Fibroblast of lung (primary cell): ENCODE results near the gene NMNAT2. TPM values are rescaled to one million over a fixed set of nuclear protein-coding genes. Genes with fewer than 3 reads are reported as not detected.

Source experiments
- DNase-seq, 2 donors: peaks; one replicate each; pipeline versions ENCODE4 v3.0.0 to v3.0.0-alpha.2; 2010; ENCODE audit warnings: low read depth in 2 of 2
- H2AFZ ChIP-seq: 2 replicates; pipeline ENCODE4 v1.5.1; 2012; ENCODE audit warnings: low read length, control low read depth, inconsistent platforms
- H3K27ac ChIP-seq: 2 replicates; pipeline ENCODE4 v1.5.1; 2011; ENCODE audit warnings: low read length, control low read depth; ENCODE audit not compliant: insufficient read depth
- H3K27me3 ChIP-seq: 2 replicates; pipeline ENCODE4 v1.5.1; 2011; ENCODE audit warnings: mild to moderate bottlenecking, low read length; ENCODE audit not compliant: control insufficient read depth, insufficient read depth
- H3K36me3 ChIP-seq: 2 replicates; pipeline ENCODE4 v1.5.1; 2011; ENCODE audit warnings: low read length; ENCODE audit not compliant: control insufficient read depth, insufficient read depth
- H3K4me1 ChIP-seq: 2 replicates; pipeline ENCODE4 v1.5.1; 2011; ENCODE audit warnings: low read length; ENCODE audit not compliant: control insufficient read depth, insufficient read depth; ENCODE audit errors: extremely low read depth
- H3K4me2 ChIP-seq: 2 replicates; pipeline ENCODE4 v1.5.1; 2011; ENCODE audit warnings: low read length, control low read depth; ENCODE audit not compliant: insufficient read depth; ENCODE audit errors: extremely low read depth
- H3K4me3 ChIP-seq, 4 experiments: fragments of 200-600 bp in 1 of 4; sonication (generic) in 1 of 4; replicated peaks in 1 of 4; 2 replicates each; pipeline ENCODE4 v1.5.1; 2011 to 2016; ENCODE audit warnings: low read length in 4 of 4, low read depth in 3 of 4, mild to moderate bottlenecking in 3 of 4, control low read depth in 2 of 4, inconsistent platforms in 1 of 4, mixed read lengths in 1 of 4; ENCODE audit not compliant: insufficient read depth in 1 of 4; ENCODE audit errors: control extremely low read depth in 1 of 4
- H3K79me2 ChIP-seq: 2 replicates; pipeline ENCODE4 v1.5.1; 2012; ENCODE audit warnings: mild to moderate bottlenecking, low read length, inconsistent platforms; ENCODE audit not compliant: control insufficient read depth, insufficient read depth
- H3K9ac ChIP-seq: 2 replicates; pipeline ENCODE4 v1.5.1; 2011; ENCODE audit warnings: mild to moderate bottlenecking, low read length, control low read depth; ENCODE audit not compliant: insufficient read depth
- H3K9me3 ChIP-seq: 2 replicates; pipeline ENCODE4 v1.5.1; 2012; ENCODE audit warnings: low read depth, low read length; ENCODE audit not compliant: control insufficient read depth, insufficient read depth
- H4K20me1 ChIP-seq: 2 replicates; pipeline ENCODE4 v1.5.1; 2011; ENCODE audit warnings: low read length; ENCODE audit not compliant: control insufficient read depth, insufficient read depth; ENCODE audit errors: extremely low read depth
- EZH2 ChIP-seq: IDR thresholded peaks from 2 replicates; pipeline ENCODE4 v1.5.1; 2012; ENCODE audit warnings: low read length, control low read depth, mild to moderate bottlenecking; ENCODE audit errors: missing control alignments
- polyA plus RNA-seq, 2 donors: library from polyadenylated mRNA; depleted of rRNA in 1 of 2; stranded (reverse) in 1 of 2; unstranded in 1 of 2; fragments of >200 nt; gene quantifications; 2 replicates each; pipeline ENCODE4 v1.2.1, GENCODE V29; 2011 to 2012; ENCODE audit warnings: missing spikeins in 1 of 2
- total RNA-seq: library from RNA; depleted of rRNA; stranded (reverse); fragments of >200 nt; gene quantifications from 2 replicates; pipeline ENCODE4 v1.2.1, GENCODE V29; 2014
- TF ChIP-seq, protein P1 (sequence below), 2 donors: IDR thresholded peaks in 1 of 2; conservative IDR thresholded peaks in 1 of 2; 1 replicate in 1 of 2; 2 replicates in 1 of 2; pipeline ENCODE4 v1.5.1; 2011 to 2012; ENCODE audit warnings: low read length in 2 of 2, control low read depth in 1 of 2, inconsistent platforms in 1 of 2, low read depth in 1 of 2, mild to moderate bottlenecking in 1 of 2

Gene NMNAT2
- total and polyA plus RNA-seq, 2 donors (not counting 1 experiment from before 2014, with no cell fraction given) = under 0.01 to 0.61 TPM

DNA sequence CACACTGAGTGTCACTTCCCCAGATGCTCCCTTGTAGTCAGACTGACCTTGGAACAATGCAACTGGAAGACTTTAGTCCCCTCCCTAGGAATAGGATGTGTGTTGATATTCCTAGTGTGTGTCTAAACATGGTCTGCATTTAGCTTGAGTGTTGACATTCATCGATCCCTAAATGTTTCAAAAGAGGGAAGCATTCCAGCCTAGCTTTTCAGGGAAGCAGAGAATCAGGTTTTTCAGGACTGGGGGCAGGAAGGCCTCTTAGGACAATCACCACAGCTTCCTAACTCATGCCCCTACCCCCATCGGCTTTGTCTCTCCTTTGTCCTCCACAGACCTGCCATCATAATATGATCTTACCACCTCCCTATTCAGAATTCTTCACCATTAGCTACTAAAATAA is 43.4 kb downstream of the NMNAT2 start:
- no peaks in the 10 kb centered on the region for H4K20me1 ChIP-seq
- H3K27me3 ChIP-seq = peaks cover 3% of the 10 kb centered on the region
- no peak for DNase-seq
- no peak overlapping the region for H3K9ac ChIP-seq
- H3K79me2 ChIP-seq = no peaks in the 10 kb centered on the region
- no peaks in the 10 kb centered on the region for H3K4me1 ChIP-seq
- H3K27ac ChIP-seq = no peak overlapping the region
- no peak overlapping the region for H3K4me2 ChIP-seq
- H3K9me3 ChIP-seq = no peaks in the 10 kb centered on the region
- TF ChIP-seq, protein P1, sequence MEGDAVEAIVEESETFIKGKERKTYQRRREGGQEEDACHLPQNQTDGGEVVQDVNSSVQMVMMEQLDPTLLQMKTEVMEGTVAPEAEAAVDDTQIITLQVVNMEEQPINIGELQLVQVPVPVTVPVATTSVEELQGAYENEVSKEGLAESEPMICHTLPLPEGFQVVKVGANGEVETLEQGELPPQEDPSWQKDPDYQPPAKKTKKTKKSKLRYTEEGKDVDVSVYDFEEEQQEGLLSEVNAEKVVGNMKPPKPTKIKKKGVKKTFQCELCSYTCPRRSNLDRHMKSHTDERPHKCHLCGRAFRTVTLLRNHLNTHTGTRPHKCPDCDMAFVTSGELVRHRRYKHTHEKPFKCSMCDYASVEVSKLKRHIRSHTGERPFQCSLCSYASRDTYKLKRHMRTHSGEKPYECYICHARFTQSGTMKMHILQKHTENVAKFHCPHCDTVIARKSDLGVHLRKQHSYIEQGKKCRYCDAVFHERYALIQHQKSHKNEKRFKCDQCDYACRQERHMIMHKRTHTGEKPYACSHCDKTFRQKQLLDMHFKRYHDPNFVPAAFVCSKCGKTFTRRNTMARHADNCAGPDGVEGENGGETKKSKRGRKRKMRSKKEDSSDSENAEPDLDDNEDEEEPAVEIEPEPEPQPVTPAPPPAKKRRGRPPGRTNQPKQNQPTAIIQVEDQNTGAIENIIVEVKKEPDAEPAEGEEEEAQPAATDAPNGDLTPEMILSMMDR (conservative IDR thresholded peaks at IDR 0.05 in 1 of 2, IDR thresholded peaks at IDR 0.05 in 1 of 2; ENCODE audit: low read depth in 1 of 2, low read length in 2 of 2) = no peak
- no peak for TF ChIP-seq EZH2
- no peaks in the 10 kb centered on the region for H3K36me3 ChIP-seq
- no peak overlapping the region for H2AFZ ChIP-seq
- H3K4me3 ChIP-seq = no peak overlapping the region

- Histone ChIP-seq H4K20me1 (no peaks in the 10 kb centered on the region), H3K36me3 (no peaks in the 10 kb centered on the region), H3K4me2 (no peak overlapping the region), H3K9ac (no peak overlapping the region), H3K4me1 (no peaks in the 10 kb centered on the region), H3K27me3 (peaks cover 12% of the 10 kb centered on the region), H3K4me3 (no peak overlapping the region), H3K9me3 (no peaks in the 10 kb centered on the region), H3K27ac (no peak overlapping the region), H3K79me2 (no peaks in the 10 kb centered on the region), H2AFZ (no peak overlapping the region)
- TF ChIP-seq EZH2 = no peak
- TF ChIP-seq, protein P1 (conservative IDR thresholded peaks at IDR 0.05 in 1 of 2, IDR thresholded peaks at IDR 0.05 in 1 of 2; ENCODE audit: low read depth in 1 of 2, low read length in 2 of 2) = no peak
- no peak for DNase-seq
These were observed 45.5 kb downstream of the NMNAT2 start for GRCh38 chr1:183372586-183373230.

DNA sequence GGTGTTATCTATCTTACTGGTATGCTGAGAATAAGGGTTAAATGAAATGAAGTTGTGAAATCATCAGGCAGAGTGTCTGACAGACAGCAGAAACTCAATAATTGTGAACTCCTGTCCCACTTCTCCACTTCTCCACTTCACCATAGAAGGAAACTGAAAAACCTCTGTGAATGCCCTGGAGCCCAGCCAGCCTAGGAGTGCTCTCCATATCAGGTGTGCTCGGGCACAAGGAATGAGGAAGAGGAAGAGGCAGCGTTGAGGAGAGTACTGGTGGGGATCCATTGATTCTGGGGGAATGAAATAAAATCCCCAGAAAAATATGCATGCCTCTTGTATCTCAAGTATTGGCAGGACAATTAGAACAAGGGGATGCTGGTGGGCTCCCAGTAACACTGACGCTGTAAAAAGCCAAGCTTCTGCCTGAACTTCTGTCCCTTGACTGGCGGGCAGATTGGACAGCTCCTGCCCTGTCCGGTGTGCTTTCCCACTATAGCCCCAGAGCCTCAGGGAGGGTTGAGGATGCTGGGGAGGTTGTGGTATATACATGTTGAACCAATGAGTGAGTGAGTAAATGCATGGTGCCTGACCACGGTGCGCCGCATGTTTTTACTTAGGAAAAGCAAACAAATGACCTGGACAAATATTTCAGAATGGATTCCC is 47.7 kb downstream of the NMNAT2 start:
- H3K4me1 ChIP-seq = no peaks in the 10 kb centered on the region
- no peak for DNase-seq
- no peaks in the 10 kb centered on the region for H3K36me3 ChIP-seq
- no peak overlapping the region for H3K9ac ChIP-seq
- no peak overlapping the region for H3K4me2 ChIP-seq
- no peaks in the 10 kb centered on the region for H3K9me3 ChIP-seq
- no peaks in the 10 kb centered on the region for H3K79me2 ChIP-seq
- H4K20me1 ChIP-seq = no peaks in the 10 kb centered on the region
- H3K27me3 ChIP-seq = peaks cover 12% of the 10 kb centered on the region
- TF ChIP-seq EZH2 = no peak
- TF ChIP-seq, protein P1 (conservative IDR thresholded peaks at IDR 0.05 in 1 of 2, IDR thresholded peaks at IDR 0.05 in 1 of 2; ENCODE audit: low read depth in 1 of 2, low read length in 2 of 2) = no peak
- no peak overlapping the region for H2AFZ ChIP-seq
- H3K27ac ChIP-seq = no peak overlapping the region
- no peak overlapping the region for H3K4me3 ChIP-seq
